ENCODE results near the gene TNP1. TPM values are rescaled to one million over a fixed set of nuclear protein-coding genes. Genes with fewer than 3 reads are reported as not detected.

The TNP1 gene
- not detected in 2 replicates for total RNA-seq (2021)
- long read RNA-seq, result 0 reads

GRCh38 chr2:216859944-216860343 lies at the start of gene TNP1:
Gene TNP1, minus strand, starts transcription at chr2:216860064. Its CDS starts 30 bp downstream, at chr2:216860034.
- Histone ChIP-seq H4K20me1 (ENCODE audit: control insufficient read depth, insufficient read depth, insufficient read length) (no peaks in the 10 kb centered on the region), H3T11ph (ENCODE audit: low read length) (no peak within 1 kb of the TSS), H3K79me2 (ENCODE audit: insufficient read depth, low read length) (no peaks in the 10 kb centered on the region), H3K27ac (ENCODE audit: insufficient read length, low read depth, low read length) (no peak within 1 kb of the TSS), H2BK120ac (ENCODE audit: low read depth, low read length, poor library complexity, severe bottlenecking) (no peak within 1 kb of the TSS), H3K56ac (ENCODE audit: insufficient read length, low read depth, low read length) (no peak within 1 kb of the TSS), H4K91ac (ENCODE audit: insufficient read length, low read depth, low read length) (no peak within 1 kb of the TSS), H3K23me2 (ENCODE audit: insufficient read length, low read depth, low read length, poor library complexity, severe bottlenecking) (no peaks in the 10 kb centered on the region), H3K4me1 (ENCODE audit: insufficient read depth, low read length) (no peaks in the 10 kb centered on the region), H2BK5ac (ENCODE audit: insufficient read length, low read length) (no peak within 1 kb of the TSS), H4K8ac (replicated peaks; ENCODE audit: insufficient read length, low read depth, low read length) (no peak within 1 kb of the TSS), H3K27me3 (ENCODE audit: insufficient read depth, low read length) (no peaks in the 10 kb centered on the region), H3K9ac (ENCODE audit: extremely low read depth, insufficient read length, low read length) (no peak within 1 kb of the TSS), H2BK15ac (ENCODE audit: low read depth, low read length) (no peak within 1 kb of the TSS), H3K4me2 (ENCODE audit: insufficient read depth, insufficient read length, low read length) (no peak within 1 kb of the TSS), H3K9me3 (ENCODE audit: control insufficient read depth, low read depth, low read length) (no peaks in the 10 kb centered on the region), H3K23ac (ENCODE audit: insufficient read length, low read depth, low read length) (no peak within 1 kb of the TSS), H3K18ac (ENCODE audit: insufficient read length, low read depth, low read length) (no peak within 1 kb of the TSS), H4K5ac (ENCODE audit: insufficient read length, low read depth, low read length) (no peak within 1 kb of the TSS), H3K79me1 (ENCODE audit: insufficient read depth, low read depth, low read length, poor library complexity, severe bottlenecking) (no peaks in the 10 kb centered on the region), H2AFZ (ENCODE audit: low read length) (no peak within 1 kb of the TSS), H3K4ac (ENCODE audit: low read depth, low read length) (no peak within 1 kb of the TSS), H2BK20ac (ENCODE audit: low read depth, low read length, poor library complexity, severe bottlenecking) (no peak within 1 kb of the TSS), H2AK5ac (ENCODE audit: insufficient read length, low read length) (no peak within 1 kb of the TSS), H3K14ac (ENCODE audit: insufficient read depth, low read length) (no peak within 1 kb of the TSS), H2BK12ac (ENCODE audit: insufficient read length, low read depth, low read length) (no peak within 1 kb of the TSS)
- Mint-ChIP-seq H3K4me3 (no peak within 1 kb of the TSS), H3K27me3 (ENCODE audit: low read depth) (peaks cover 5% of the 10 kb centered on the region), H3K36me3 (ENCODE audit: insufficient read depth in 1 of 3, low read depth in 3 of 3) (no peaks in the 10 kb centered on the region), H3K9me3 (no peaks in the 10 kb centered on the region), H3K4me1 (peaks cover 28 to 31% of the 10 kb centered on the region in 2 experiments), H3K27ac (no peak within 1 kb of the TSS; a peak in 2 of 7 replicates)
- DNase-seq, result no peak
- TF ChIP-seq CTCF (conservative IDR thresholded peaks at IDR 0.05), result no peak
- WGBS (ENCODE audit: extremely low coverage, insufficient read length, low lambda C conversion rate), result no CpG with 5 or more reads among the region's 6 CpGs

All from H9 (cell line).